Mesenteric fat pad (tissue), 1 donor: Measurements from ENCODE around the gene NDST4. TPM values are rescaled to one million over a fixed set of nuclear protein-coding genes. Genes with fewer than 3 reads are reported as not detected.

Experiments
- DNase-seq: peaks from one replicate; pipeline ENCODE4 v3.0.0-alpha.2; 2020; ENCODE audit warnings: low spot score
- total RNA-seq: library from RNA; stranded (reverse); fragmentation: NEBNext Ultra II Directional; extraction: Animal tissue kit (Norgen Biotek cat#: 25700); gene quantifications from one replicate; pipeline ENCODE4 v1.2.1, GENCODE V29; 2021
- donor health status: DM: yes; HTN: yes; CAD: no.

The NDST4 gene
- total RNA-seq, 1 donor from 2014 or later = not detected

GRCh38 chr4:114807759-114808404 is 305.5 kb downstream of the NDST4 start:
- no peak for DNase-seq

- DNase-seq = no peak
Measured at GRCh38 chr4:114807357-114807756, 306.1 kb downstream of the NDST4 start.

DNA sequence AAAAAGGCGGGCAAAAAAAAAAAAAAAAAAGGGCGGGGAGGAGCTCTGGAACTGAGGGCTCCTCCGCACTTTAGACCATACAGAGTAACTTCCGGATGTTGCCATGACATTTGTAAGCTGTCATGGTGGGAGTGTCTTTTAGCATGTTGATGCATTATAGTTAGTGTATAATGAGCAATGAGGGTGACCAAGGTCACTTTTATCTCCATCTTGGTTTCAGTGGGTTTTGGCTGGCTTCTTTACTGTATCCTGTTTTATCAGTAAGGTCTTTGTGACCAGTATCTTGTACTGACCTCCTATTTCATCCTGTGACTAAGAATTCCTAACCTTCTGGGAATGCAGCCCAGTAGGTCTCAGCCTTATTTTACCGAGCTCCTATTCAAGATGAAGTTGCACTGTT is 321.4 kb downstream of the NDST4 start:
- DNase-seq = no peak

DNA sequence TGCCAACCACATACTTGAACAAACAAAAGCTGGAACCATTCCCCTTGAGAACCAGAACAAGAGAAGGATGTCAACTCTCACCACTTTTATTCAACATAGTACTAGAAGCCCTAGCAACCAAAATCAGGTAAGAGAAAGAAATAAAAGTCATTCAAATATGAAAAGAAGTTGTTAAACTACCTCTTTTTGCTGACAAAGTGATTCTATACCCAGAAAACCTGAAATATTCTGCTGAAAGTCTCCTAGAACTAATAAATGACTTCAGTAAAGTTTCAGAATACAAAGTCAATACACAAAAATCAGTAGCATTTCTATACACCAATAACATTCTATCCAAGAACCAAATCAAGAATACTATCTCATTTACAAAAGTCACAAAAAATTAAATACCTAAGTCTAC is 327.9 kb downstream of the NDST4 start:
- DNase-seq = no peak

- no peak for DNase-seq
Measured at GRCh38 chr4:114783215-114783595, 330.2 kb downstream of the NDST4 start.

GRCh38 chr4:114782415-114783214 is 330.8 kb downstream of the NDST4 start:
- no peak for DNase-seq

DNA sequence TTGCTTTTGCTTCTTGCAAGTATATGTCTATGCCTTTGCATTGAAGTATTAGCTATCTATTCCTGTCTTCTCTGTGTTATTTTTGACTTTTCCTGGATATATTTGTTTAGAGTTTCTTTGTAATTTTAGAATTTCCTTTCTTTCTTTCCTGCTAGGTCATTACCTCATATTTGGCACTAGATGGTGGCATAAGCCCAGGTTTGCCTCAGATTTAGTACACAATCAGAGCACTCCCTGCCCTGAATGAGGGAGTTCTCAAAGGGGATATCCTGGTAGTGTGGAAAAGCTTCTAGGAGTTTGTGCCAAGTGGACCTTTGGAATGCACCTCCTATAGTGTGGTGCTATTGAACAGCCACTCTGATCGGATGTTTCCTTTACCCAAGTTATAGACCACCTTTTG is 333.2 kb downstream of the NDST4 start:
- no peak for DNase-seq
